ENCODE results near the gene AGK. TPM values are rescaled to one million over a fixed set of nuclear protein-coding genes. Genes with fewer than 3 reads are reported as not detected.

Gene AGK
- total and polyA plus RNA-seq, 2 donors (not counting 1 experiment from before 2014, with no cell fraction given) = 12.8 to 26.1 TPM

- Histone ChIP-seq H3K79me2 (ENCODE audit: control insufficient read depth, insufficient read depth, low read length) (no peaks in the 10 kb centered on the region), H3K27me3 (replicated peaks in 1 of 4; ENCODE audit: control extremely low read depth in 1 of 4, control insufficient read depth in 3 of 4, insufficient read depth in 4 of 4, low read length in 3 of 4) (no peaks in the 10 kb centered on the region), H4K20me1 (ENCODE audit: control insufficient read depth, insufficient read depth, low read length, poor library complexity, severe bottlenecking) (no peaks in the 10 kb centered on the region), H3K27ac (ENCODE audit: low read length in 2 of 2) (no peak overlapping the region), H3K4me3 (ENCODE audit: control extremely low read depth in 1 of 5, extremely low read depth in 1 of 5, insufficient read depth in 1 of 5, low read depth in 2 of 5, low read length in 4 of 5) (no peak overlapping the region), H2AFZ (ENCODE audit: insufficient read depth, low read depth, low read length, poor library complexity, severe bottlenecking) (no peak overlapping the region), H3K36me3 (replicated peaks in 1 of 2; ENCODE audit: control extremely low read depth in 1 of 2, control insufficient read depth in 1 of 2, extremely low read depth in 1 of 2, insufficient read depth in 2 of 2, low read length in 1 of 2) (peaks cover 4 to 9% of the 10 kb centered on the region in 2 experiments), H3K4me2 (replicated peaks; ENCODE audit: low read depth, low read length, poor library complexity, severe bottlenecking) (no peak overlapping the region), H3K4me1 (ENCODE audit: control insufficient read depth in 2 of 2, insufficient read depth in 2 of 2, low read length in 2 of 2) (no peaks in the 10 kb centered on the region), H3K9me3 (ENCODE audit: control extremely low read depth in 1 of 3, control insufficient read depth in 2 of 3, insufficient read depth in 1 of 3, low read length in 2 of 3) (no peaks in the 10 kb centered on the region), H3K9ac (ENCODE audit: low read length) (no peak overlapping the region)
- DNase-seq (no peak), ATAC-seq (ENCODE audit: low read depth) (no peak)
- Mint-ChIP-seq H3K9me3 (ENCODE audit: insufficient read depth) (no peaks in the 10 kb centered on the region), H3K4me3 (no peak overlapping the region), H3K27ac (no peak overlapping the region), H3K27me3 (no peaks in the 10 kb centered on the region), H3K4me1 (no peaks in the 10 kb centered on the region)
- intact Hi-C loops (cut with micrococcal nuclease) = no loop called here
- CTCF ChIA-PET = no interaction called here
- POLR2A ChIA-PET = no interaction called here
- WGBS (ENCODE audit: insufficient coverage) = 100% methylated on average over 1 of the region's 2 CpGs
- no peak for TF ChIP-seq CTCF (IDR thresholded peaks at IDR 0.05)
- TF ChIP-seq EZH2 (IDR thresholded peaks at IDR 0.05; ENCODE audit: borderline replicate concordance, insufficient read depth, low read depth, low read length, poor library complexity, severe bottlenecking) = no peak
Observed at GRCh38 chr7:141631525-141631924, 80.3 kb downstream of the AGK start.

- Mint-ChIP-seq H3K9me3 (ENCODE audit: insufficient read depth) (no peaks in the 10 kb centered on the region), H3K27ac (no peak overlapping the region), H3K4me3 (no peak overlapping the region), H3K27me3 (no peaks in the 10 kb centered on the region), H3K4me1 (no peaks in the 10 kb centered on the region)
- Histone ChIP-seq H3K4me1 (ENCODE audit: control insufficient read depth in 2 of 2, insufficient read depth in 2 of 2, low read length in 2 of 2) (no peaks in the 10 kb centered on the region), H3K27ac (ENCODE audit: low read length in 2 of 2) (no peak overlapping the region), H3K9me3 (ENCODE audit: control extremely low read depth in 1 of 3, control insufficient read depth in 2 of 3, insufficient read depth in 1 of 3, low read length in 2 of 3) (no peaks in the 10 kb centered on the region), H3K79me2 (ENCODE audit: control insufficient read depth, insufficient read depth, low read length) (no peaks in the 10 kb centered on the region), H3K4me2 (replicated peaks; ENCODE audit: low read depth, low read length, poor library complexity, severe bottlenecking) (no peak overlapping the region), H4K20me1 (ENCODE audit: control insufficient read depth, insufficient read depth, low read length, poor library complexity, severe bottlenecking) (no peaks in the 10 kb centered on the region), H2AFZ (ENCODE audit: insufficient read depth, low read depth, low read length, poor library complexity, severe bottlenecking) (no peak overlapping the region), H3K27me3 (replicated peaks in 1 of 4; ENCODE audit: control extremely low read depth in 1 of 4, control insufficient read depth in 3 of 4, insufficient read depth in 4 of 4, low read length in 3 of 4) (no peaks in the 10 kb centered on the region), H3K36me3 (replicated peaks in 1 of 2; ENCODE audit: control extremely low read depth in 1 of 2, control insufficient read depth in 1 of 2, extremely low read depth in 1 of 2, insufficient read depth in 2 of 2, low read length in 1 of 2) (peaks cover 5 to 6% of the 10 kb centered on the region in 2 experiments), H3K4me3 (ENCODE audit: control extremely low read depth in 1 of 5, extremely low read depth in 1 of 5, insufficient read depth in 1 of 5, low read depth in 2 of 5, low read length in 4 of 5) (no peak overlapping the region), H3K9ac (ENCODE audit: low read length) (no peak overlapping the region)
- intact Hi-C loops (cut with micrococcal nuclease) = no loop called here
- 100% methylated on average over 5 of the region's 5 CpGs for WGBS (ENCODE audit: insufficient coverage)
- TF ChIP-seq CTCF (IDR thresholded peaks at IDR 0.05) = no peak
- no peak for TF ChIP-seq EZH2 (IDR thresholded peaks at IDR 0.05; ENCODE audit: borderline replicate concordance, insufficient read depth, low read depth, low read length, poor library complexity, severe bottlenecking)
- no peak for DNase-seq
- ATAC-seq (ENCODE audit: low read depth) = no peak
- ChIA-PET CTCF (interaction anchor here (1.0 kb wide), 1 partner anchor 16 kb away, joined by 3 read pairs; no protein-coding TSS in a partner anchor), POLR2A (no interaction called here)
Observed at GRCh38 chr7:141634065-141634464, 82.9 kb downstream of the AGK start.
